Tibial artery (tissue), 4 donors: Measurements from ENCODE around the gene FAM135A.
"Not testable (repeated sequence)": the region's sequence is repeated elsewhere in the genome, so short reads cannot be mapped to it uniquely, and the experiment has no call there.

Experiments used
- DNase-seq, 2 donors: peaks; one replicate each; pipeline ENCODE4 v3.0.0-alpha.2; 2019
- H3K27ac ChIP-seq, 2 donors: fragments of 200-600 bp; sonication (generic) in 1 of 2; 1 replicate in 1 of 2; 2 replicates in 1 of 2; pipeline ENCODE4 v1.5.1; 2018 to 2019; ENCODE audit warnings: mild to moderate bottlenecking in 1 of 2
- H3K27me3 ChIP-seq, 2 donors: fragments of 200-600 bp; sonication (generic) in 1 of 2; one replicate each; pipeline versions ENCODE4 v1.5.1 to v1.6.0; 2016 to 2019
- H3K36me3 ChIP-seq, 3 donors: fragments of 200-600 bp; sonication (generic) in 2 of 3; one replicate each; pipeline ENCODE4 v1.5.1; 2016 to 2019; ENCODE audit warnings: mild to moderate bottlenecking in 2 of 3
- H3K4me1 ChIP-seq, 4 donors: fragments of 200-600 bp; sonication (generic) in 2 of 4; 1 replicate in 3 of 4; 2 replicates in 1 of 4; pipeline ENCODE4 v1.5.1; 2016 to 2019
- H3K4me3 ChIP-seq, 2 donors: fragments of 200-600 bp; sonication (generic) in 1 of 2; 1 replicate in 1 of 2; 2 replicates in 1 of 2; pipeline ENCODE4 v1.5.1; 2018 to 2019; ENCODE audit warnings: mild to moderate bottlenecking in 2 of 2
- H3K9me3 ChIP-seq, 3 donors: fragments of 200-600 bp; sonication (generic) in 1 of 3; one replicate each; pipeline ENCODE4 v1.5.1; 2016 to 2019
- CTCF ChIP-seq, 2 experiments: fragments of 200-600 bp in 1 of 2; fragments of 450-650 bp in 1 of 2; IDR thresholded peaks; one replicate each; pipeline ENCODE4 v1.5.1; 2017 to 2019; ENCODE audit warnings: antibody characterized with exemption in 2 of 2, mild to moderate bottlenecking in 1 of 2, moderate library complexity in 1 of 2
- intact Hi-C: fragments of 100-400 bp; cut with DNase I; formaldehyde crosslinking; loops from one replicate; pipeline ENCODE4 v1.15.0; 2023; ENCODE audit warnings: low total_unique reads

FAM135A gene

GRCh38 chr6:70557998-70558397 is 144.7 kb downstream of the FAM135A start:
- Histone ChIP-seq H3K9me3 (no peaks in the 10 kb centered on the region), H3K27me3 (no peaks in the 10 kb centered on the region), H3K36me3 (peaks cover 0 to 6% (median 4%) of the 10 kb centered on the region in 3 donors), H3K4me3 (no peak overlapping the region), H3K27ac (no peak overlapping the region), H3K4me1 (peaks cover 0 to 2% (median 0%) of the 10 kb centered on the region in 4 donors)
- intact Hi-C loops, result no loop called here
- no peak for DNase-seq
- TF ChIP-seq CTCF (IDR thresholded peaks at IDR 0.05), result no peak

GRCh38 chr6:70562401-70562800 is 149.1 kb downstream of the FAM135A start:
- H3K27me3 ChIP-seq, intact Hi-C loops, H3K4me3 ChIP-seq, H3K9me3 ChIP-seq, H3K36me3 ChIP-seq, H3K27ac ChIP-seq, DNase-seq, H3K4me1 ChIP-seq: not testable (repeated sequence)

- intact Hi-C loops, result no loop called here
Observed at GRCh38 chr6:70563530-70563929, 150.2 kb downstream of the FAM135A start.

GRCh38 chr6:70566751-70567382 is 153.6 kb downstream of the FAM135A start, which contains the start of gene SDHAF4:
SDHAF4 (plus strand) TSS chr6:70566930; CDS start chr6:70566941, 11 bp downstream.
- peaks cover 0 to 6% (median 4%) of the 10 kb centered on the region in 4 donors for H3K4me1 ChIP-seq
- H3K9me3 ChIP-seq, result no peaks in the 10 kb centered on the region
- H3K27me3 ChIP-seq, result no peaks in the 10 kb centered on the region
- DNase-seq, result peak; percentile 93 to 95
- H3K4me3 ChIP-seq, result peak within 1 kb of the TSS; percentile 87 to 91
- peak within 1 kb of the TSS; percentile 85 to 89 for H3K27ac ChIP-seq
- H3K36me3 ChIP-seq, result no peaks in the 10 kb centered on the region
- peak; percentile 14 to 20 for TF ChIP-seq CTCF (IDR thresholded peaks at IDR 0.05)
- intact Hi-C loops, result no loop called here

More at GRCh38 chr6:70563530-70563929, 150.2 kb downstream of the FAM135A start:
- Histone ChIP-seq H3K4me1 (peaks cover 0 to 6% (median 4%) of the 10 kb centered on the region in 4 donors), H3K27ac (no peak overlapping the region), H3K9me3 (no peaks in the 10 kb centered on the region), H3K4me3 (no peak overlapping the region), H3K36me3 (peaks cover 0 to 6% (median 0%) of the 10 kb centered on the region in 3 donors), H3K27me3 (no peaks in the 10 kb centered on the region)
- no peak for TF ChIP-seq CTCF (IDR thresholded peaks at IDR 0.05)
- DNase-seq, result no peak

GRCh38 chr6:70574643-70575042 is 161.3 kb downstream of the FAM135A start:
- no peak for TF ChIP-seq CTCF (IDR thresholded peaks at IDR 0.05)
- H3K27me3 ChIP-seq, result no peaks in the 10 kb centered on the region
- DNase-seq, result no peak
- peaks cover 0 to 4% (median 0%) of the 10 kb centered on the region in 3 donors for H3K36me3 ChIP-seq
- intact Hi-C loops, result no loop called here
- no peaks in the 10 kb centered on the region for H3K4me1 ChIP-seq
- no peak overlapping the region for H3K4me3 ChIP-seq
- no peaks in the 10 kb centered on the region for H3K9me3 ChIP-seq
- no peak overlapping the region for H3K27ac ChIP-seq

- peaks cover 10 to 18% (median 12%) of the 10 kb centered on the region in 3 donors for H3K36me3 ChIP-seq
- DNase-seq, result no peak
- no peak overlapping the region for H3K4me3 ChIP-seq
- H3K9me3 ChIP-seq, result no peaks in the 10 kb centered on the region
- intact Hi-C loops, result no loop called here
- no peak for TF ChIP-seq CTCF (IDR thresholded peaks at IDR 0.05)
- H3K27ac ChIP-seq, result no peak overlapping the region
- no peaks in the 10 kb centered on the region for H3K27me3 ChIP-seq
- H3K4me1 ChIP-seq, result no peaks in the 10 kb centered on the region
Observed at GRCh38 chr6:70575899-70576495, 162.7 kb downstream of the FAM135A start.
